Measurements from ENCODE around the gene TRPM3. TPM values are rescaled to one million over a fixed set of nuclear protein-coding genes. Genes with fewer than 3 reads are reported as not detected.

Gene TRPM3
- total and polyA plus RNA-seq, 2 of the 8 experiments (the other 6 are each of a cell fraction or from before 2014, with no cell fraction given), result 2.4 to 10.9 TPM

DNA sequence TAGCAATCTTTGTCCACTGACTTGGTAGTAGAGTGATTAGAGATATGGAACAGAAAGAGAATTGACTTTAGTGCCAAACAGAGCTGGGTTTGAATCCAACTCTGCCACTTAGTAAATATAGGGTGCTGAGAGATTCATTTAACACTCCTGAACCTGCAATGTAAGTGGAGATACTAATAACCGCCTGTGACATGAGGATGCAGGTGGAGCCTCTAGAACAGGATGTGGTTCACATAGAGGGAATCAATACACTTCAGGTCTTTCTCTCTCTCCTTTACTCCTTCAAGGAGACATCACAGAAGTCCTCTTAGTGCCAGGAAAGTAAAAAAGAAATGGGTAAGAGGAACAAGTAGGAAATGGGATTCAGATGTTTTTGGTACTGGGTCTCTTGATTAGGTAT is 49.8 kb downstream of the TRPM3 start:
- Histone ChIP-seq H3K56ac (replicated peaks; ENCODE audit: insufficient read length, low read depth, low read length) (no peak overlapping the region), H3K4me3 (ENCODE audit: extremely low read depth in 1 of 4, insufficient read depth in 2 of 4, low read depth in 3 of 4, low read length in 4 of 4) (no peak overlapping the region), H3K9ac (replicated peaks in 1 of 4; ENCODE audit: extremely low read depth in 1 of 4, low read depth in 3 of 4, low read length in 3 of 4) (no peak overlapping the region), H4K8ac (ENCODE audit: extremely low read depth, insufficient read depth, low read length) (no peak overlapping the region), H4K91ac (replicated peaks; ENCODE audit: insufficient read length, low read length) (no peak overlapping the region), H3K14ac (ENCODE audit: insufficient read length) (no peak overlapping the region), H2BK15ac (ENCODE audit: low read length) (no peak overlapping the region), H3K9me3 (ENCODE audit: insufficient read depth in 2 of 2, low read depth in 1 of 2, low read length in 1 of 2) (no peaks in the 10 kb centered on the region), H2BK5ac (ENCODE audit: low read depth, low read length) (no peak overlapping the region), H2AK5ac (ENCODE audit: low read depth, low read length) (no peak overlapping the region), H4K5ac (ENCODE audit: insufficient read length, low read depth, low read length) (no peak overlapping the region), H2BK20ac (ENCODE audit: low read length) (no peak overlapping the region), H3K4me1 (replicated peaks in 1 of 4; ENCODE audit: control insufficient read depth in 3 of 4, insufficient read depth in 4 of 4, low read length in 3 of 4) (peaks cover 0 to 3% (median 0%) of the 10 kb centered on the region in 4 experiments; a peak in 1 of 7 replicates), H3K4ac (replicated peaks; ENCODE audit: insufficient read length, low read depth, low read length) (no peak overlapping the region), H3K4me2 (ENCODE audit: insufficient read depth in 1 of 2, low read depth in 2 of 2, low read length in 2 of 2) (no peak overlapping the region), H3K79me2 (ENCODE audit: control insufficient read depth in 1 of 2, insufficient read depth in 2 of 2, low read length in 2 of 2) (no peaks in the 10 kb centered on the region), H3K23me2 (ENCODE audit: low read depth, low read length) (no peaks in the 10 kb centered on the region), H2BK12ac (ENCODE audit: low read depth, low read length) (no peak overlapping the region), H3K23ac (ENCODE audit: insufficient read length) (no peak overlapping the region), H3K27me3 (replicated peaks in 1 of 4; ENCODE audit: control insufficient read depth in 3 of 4, extremely low read depth in 1 of 4, insufficient read depth in 3 of 4, low read length in 3 of 4) (no peaks in the 10 kb centered on the region), H3K79me1 (ENCODE audit: low read depth, low read length) (no peaks in the 10 kb centered on the region), H3K18ac (ENCODE audit: extremely low read depth, low read length) (no peak overlapping the region), H2BK120ac (replicated peaks; ENCODE audit: low read depth, low read length) (no peak overlapping the region), H4K20me1 (replicated peaks in 1 of 2; ENCODE audit: control insufficient read depth in 1 of 2, insufficient read depth in 2 of 2, low read length in 2 of 2) (no peaks in the 10 kb centered on the region), H2AFZ (ENCODE audit: low read length) (no peak overlapping the region), H3K27ac (ENCODE audit: low read depth, low read length) (no peak overlapping the region), H3K36me3 (ENCODE audit: control insufficient read depth in 2 of 4, insufficient read depth in 4 of 4, low read length in 3 of 4) (no peaks in the 10 kb centered on the region)
- no peak for DNase-seq (ENCODE audit: low read depth in 1 of 2, low spot score in 2 of 2)
- CTCF ChIA-PET (ENCODE audit: partially characterized antibody), result no interaction called here
- 100% methylated on average over 1 of the region's 1 CpG; no CpG with 5 or more reads in 1 of the 2 experiments for WGBS, 2 experiments (ENCODE audit: extremely low coverage in 1 of 2, insufficient coverage in 1 of 2, insufficient read length in 1 of 2, insufficient replicate concordance in 2 of 2, low coverage in 1 of 2, low lambda C conversion rate in 2 of 2, missing lambda C conversion rate in 1 of 2)
- POLR2A ChIA-PET (ENCODE audit: partially characterized antibody), result no interaction called here
- FAIRE-seq, result no peak
- TF ChIP-seq CTCF (IDR thresholded peaks at IDR 0.05; ENCODE audit: control extremely low read depth in 1 of 3, insufficient read depth in 1 of 3, low read depth in 1 of 3, low read length in 3 of 3), result no peak
- TF ChIP-seq JUND (IDR thresholded peaks at IDR 0.05; ENCODE audit: low read length), result no peak
- TF ChIP-seq SRF (IDR thresholded peaks at IDR 0.05; ENCODE audit: low read depth, low read length), result no peak
- no peak for TF ChIP-seq GABPA (IDR thresholded peaks at IDR 0.05; ENCODE audit: borderline replicate concordance, insufficient read depth, low read length)
- no peak for TF ChIP-seq FOSL1 (IDR thresholded peaks at IDR 0.05; ENCODE audit: insufficient read depth, low read depth, low read length)
- TF ChIP-seq SP2 (IDR thresholded peaks at IDR 0.05; ENCODE audit: low read length), result no peak
- no peak for TF ChIP-seq CEBPB (IDR thresholded peaks at IDR 0.05; ENCODE audit: low read depth, low read length)
- TF ChIP-seq TAF1 (IDR thresholded peaks at IDR 0.05; ENCODE audit: low read depth, low read length), result no peak
- no peak for TF ChIP-seq SUZ12 (IDR thresholded peaks at IDR 0.05; ENCODE audit: low read length)
- no peak for TF ChIP-seq MAX (IDR thresholded peaks at IDR 0.05)
- TF ChIP-seq SIX5 (IDR thresholded peaks at IDR 0.05; ENCODE audit: low read depth, low read length), result no peak
- no peak for TF ChIP-seq YY1 (IDR thresholded peaks at IDR 0.05; ENCODE audit: low read depth, low read length)
- TF ChIP-seq RFX5 (IDR thresholded peaks at IDR 0.05; ENCODE audit: borderline replicate concordance, low read depth, low read length), result no peak

Data from H1 (cell line).